Neural progenitor cell (in vitro differentiated cells): ENCODE measurements around the gene BTK. TPM values are rescaled to one million over a fixed set of nuclear protein-coding genes. Genes with fewer than 3 reads are reported as not detected.

ENCODE experiments used
- DNase-seq: peaks from one replicate; pipeline ENCODE4 v3.0.0-alpha.2; 2016; ENCODE audit warnings: low spot score
- H2AFZ ChIP-seq: fragments of 200-600 bp; sonication (generic); replicated peaks from 2 replicates; pipeline ENCODE4 v1.6.1; 2016; ENCODE audit warnings: antibody characterized with exemption
- H3F3A ChIP-seq: fragments of 200-600 bp; sonication (generic); 2 replicates; pipeline ENCODE4 v1.6.1; 2016; ENCODE audit warnings: antibody characterized with exemption, low read depth
- H3K27ac ChIP-seq: fragments of 200-600 bp; sonication (generic); 2 replicates; pipeline ENCODE4 v1.5.1; 2016; ENCODE audit warnings: mild to moderate bottlenecking
- H3K27me3 ChIP-seq: fragments of 200-600 bp; sonication (generic); 2 replicates; pipeline ENCODE4 v1.6.1; 2016; ENCODE audit warnings: mild to moderate bottlenecking, moderate library complexity
- H3K36me3 ChIP-seq: fragments of 200-600 bp; sonication (generic); 2 replicates; pipeline ENCODE4 v1.5.1; 2016
- H3K4me1 ChIP-seq: fragments of 200-600 bp; sonication (generic); 2 replicates; pipeline ENCODE4 v1.6.1; 2016; ENCODE audit warnings: mixed run types
- H3K4me2 ChIP-seq: fragments of 200-600 bp; sonication (generic); 2 replicates; pipeline ENCODE4 v1.6.1; 2016
- H3K4me3 ChIP-seq: fragments of 200-600 bp; sonication (generic); 2 replicates; pipeline ENCODE4 v1.5.1; 2016
- H3K79me2 ChIP-seq: fragments of 200-600 bp; sonication (generic); 2 replicates; pipeline ENCODE4 v1.6.1; 2016; ENCODE audit warnings: low read depth
- H3K9ac ChIP-seq: fragments of 200-600 bp; sonication (generic); 2 replicates; pipeline ENCODE4 v1.6.1; 2016
- H3K9me3 ChIP-seq: fragments of 200-600 bp; sonication (generic); 2 replicates; pipeline ENCODE4 v1.5.1; 2016; ENCODE audit warnings: low read depth
- H4K20me1 ChIP-seq: fragments of 200-600 bp; sonication (generic); 2 replicates; pipeline ENCODE4 v1.6.1; 2016; ENCODE audit warnings: low read depth
- H3K27ac Mint-ChIP-seq: 3 replicates; pipeline ENCODE4 v1.8.0; 2021; ENCODE audit warnings: mixed read lengths
- H3K27me3 Mint-ChIP-seq: 2 replicates; pipeline ENCODE4 v1.8.0; 2022; ENCODE audit warnings: low read depth, mild to moderate bottlenecking, inconsistent platforms, moderate library complexity, mixed read lengths; ENCODE audit not compliant: insufficient read depth
- H3K36me3 Mint-ChIP-seq: 3 replicates; pipeline ENCODE4 v1.8.0; 2021; ENCODE audit warnings: mixed read lengths
- H3K4me1 Mint-ChIP-seq: 3 replicates; pipeline ENCODE4 v1.8.0; 2021; ENCODE audit warnings: mixed read lengths
- H3K4me3 Mint-ChIP-seq: 3 replicates; pipeline ENCODE4 v1.8.0; 2021; ENCODE audit warnings: mild to moderate bottlenecking, moderate library complexity, mixed read lengths
- H3K9me3 Mint-ChIP-seq: 3 replicates; pipeline ENCODE4 v1.8.0; 2020; ENCODE audit warnings: mixed read lengths
- EZH2 ChIP-seq: fragments of 200-600 bp; sonication (generic); IDR thresholded peaks from 2 replicates; pipeline ENCODE4 v1.6.1; 2017; ENCODE audit warnings: antibody characterized with exemption, mild to moderate bottlenecking, moderate library complexity
- EZH2phosphoT487 ChIP-seq: fragments of 200-600 bp; sonication (generic); IDR thresholded peaks from 2 replicates; pipeline ENCODE4 v1.6.1; 2017; ENCODE audit warnings: antibody characterized with exemption
- total RNA-seq: library from RNA; depleted of rRNA; stranded (reverse); fragments of >200 nt; gene quantifications from 2 replicates; pipeline ENCODE4 v1.2.3, GENCODE V29; 2015; ENCODE audit warnings: low replicate concordance
- TF ChIP-seq, protein P1 (sequence below): fragments of 200-600 bp; sonication (generic); IDR thresholded peaks from 2 replicates; pipeline ENCODE4 v1.5.1; 2017; ENCODE audit warnings: antibody characterized with exemption, mild to moderate bottlenecking

The BTK gene
- total RNA-seq, 1 donor from 2014 or later: not detected

DNA sequence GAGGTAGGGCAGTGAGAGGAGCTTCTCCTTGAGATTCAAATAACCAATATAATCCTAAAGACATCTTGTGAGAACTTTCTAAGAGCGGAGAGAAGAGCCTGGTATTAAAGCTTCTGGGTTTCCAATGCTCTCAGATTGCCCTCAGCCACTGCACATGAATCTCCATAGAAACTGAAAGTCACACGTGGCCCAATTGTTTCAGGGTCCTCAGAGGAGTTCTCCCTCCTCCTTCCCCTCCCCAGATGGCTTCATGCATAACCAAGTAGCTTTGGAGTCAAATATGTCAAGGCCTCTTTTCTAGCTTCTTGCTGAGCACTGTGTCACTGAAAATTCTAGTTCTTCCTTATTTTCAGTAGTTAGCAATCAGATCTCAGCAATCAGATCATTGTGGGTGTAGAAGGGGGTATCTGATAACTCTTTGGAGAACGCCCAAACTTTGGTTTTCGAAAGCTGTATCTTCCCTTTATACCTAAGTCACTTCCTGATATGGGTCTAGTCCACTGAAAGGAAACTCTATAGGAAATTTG, 2.2 kb downstream of the BTK start:
- no peaks in the 10 kb centered on the region for H3K9me3 Mint-ChIP-seq
- DNase-seq: peak; percentile 11
- H3K9me3 ChIP-seq: no peaks in the 10 kb centered on the region
- TF ChIP-seq, protein P1, sequence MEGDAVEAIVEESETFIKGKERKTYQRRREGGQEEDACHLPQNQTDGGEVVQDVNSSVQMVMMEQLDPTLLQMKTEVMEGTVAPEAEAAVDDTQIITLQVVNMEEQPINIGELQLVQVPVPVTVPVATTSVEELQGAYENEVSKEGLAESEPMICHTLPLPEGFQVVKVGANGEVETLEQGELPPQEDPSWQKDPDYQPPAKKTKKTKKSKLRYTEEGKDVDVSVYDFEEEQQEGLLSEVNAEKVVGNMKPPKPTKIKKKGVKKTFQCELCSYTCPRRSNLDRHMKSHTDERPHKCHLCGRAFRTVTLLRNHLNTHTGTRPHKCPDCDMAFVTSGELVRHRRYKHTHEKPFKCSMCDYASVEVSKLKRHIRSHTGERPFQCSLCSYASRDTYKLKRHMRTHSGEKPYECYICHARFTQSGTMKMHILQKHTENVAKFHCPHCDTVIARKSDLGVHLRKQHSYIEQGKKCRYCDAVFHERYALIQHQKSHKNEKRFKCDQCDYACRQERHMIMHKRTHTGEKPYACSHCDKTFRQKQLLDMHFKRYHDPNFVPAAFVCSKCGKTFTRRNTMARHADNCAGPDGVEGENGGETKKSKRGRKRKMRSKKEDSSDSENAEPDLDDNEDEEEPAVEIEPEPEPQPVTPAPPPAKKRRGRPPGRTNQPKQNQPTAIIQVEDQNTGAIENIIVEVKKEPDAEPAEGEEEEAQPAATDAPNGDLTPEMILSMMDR: no peak
- TF ChIP-seq EZH2phosphoT487 (no peak), EZH2 (no peak)
- H3K4me3 Mint-ChIP-seq: no peak overlapping the region
- no peaks in the 10 kb centered on the region for H3K36me3 ChIP-seq
- no peaks in the 10 kb centered on the region for H3K79me2 ChIP-seq
- H3K4me1 ChIP-seq: no peaks in the 10 kb centered on the region
- H3K27me3 ChIP-seq: no peaks in the 10 kb centered on the region
- no peaks in the 10 kb centered on the region for H3K27me3 Mint-ChIP-seq
- H3K27ac ChIP-seq: no peak overlapping the region
- no peak overlapping the region for H3K9ac ChIP-seq
- no peak overlapping the region for H3K4me3 ChIP-seq
- H3K36me3 Mint-ChIP-seq: no peaks in the 10 kb centered on the region
- peaks cover 12% of the 10 kb centered on the region for H3K4me1 Mint-ChIP-seq
- H3K27ac Mint-ChIP-seq: no peak overlapping the region
- H3K4me2 ChIP-seq: no peak overlapping the region
- no peaks in the 10 kb centered on the region for H3F3A ChIP-seq
- no peak overlapping the region for H2AFZ ChIP-seq
- H4K20me1 ChIP-seq: no peaks in the 10 kb centered on the region

- no peak overlapping the region for H3K9ac ChIP-seq
- H4K20me1 ChIP-seq: no peaks in the 10 kb centered on the region
- no peak overlapping the region for H3K4me3 ChIP-seq
- no peaks in the 10 kb centered on the region for H3F3A ChIP-seq
- H2AFZ ChIP-seq: no peak overlapping the region
- H3K27me3 ChIP-seq: no peaks in the 10 kb centered on the region
- Mint-ChIP-seq H3K4me1 (no peaks in the 10 kb centered on the region), H3K27ac (no peak overlapping the region), H3K27me3 (no peaks in the 10 kb centered on the region), H3K4me3 (no peak overlapping the region), H3K9me3 (peaks cover 2% of the 10 kb centered on the region), H3K36me3 (no peaks in the 10 kb centered on the region)
- no peak overlapping the region for H3K27ac ChIP-seq
- no peaks in the 10 kb centered on the region for H3K36me3 ChIP-seq
- no peak overlapping the region for H3K4me2 ChIP-seq
- no peaks in the 10 kb centered on the region for H3K9me3 ChIP-seq
- H3K4me1 ChIP-seq: no peaks in the 10 kb centered on the region
- TF ChIP-seq EZH2 (no peak), EZH2phosphoT487 (no peak)
- TF ChIP-seq, protein P1: no peak
- H3K79me2 ChIP-seq: no peaks in the 10 kb centered on the region
- no peak for DNase-seq
Observed at GRCh38 chrX:101377547-101377946, 8.4 kb downstream of the BTK start.

- H3K9me3 Mint-ChIP-seq: peaks cover 3% of the 10 kb centered on the region
- H3K27ac ChIP-seq: no peak overlapping the region
- no peak overlapping the region for H2AFZ ChIP-seq
- H3K4me2 ChIP-seq: no peak overlapping the region
- H3F3A ChIP-seq: no peaks in the 10 kb centered on the region
- H3K27me3 ChIP-seq: no peaks in the 10 kb centered on the region
- H3K79me2 ChIP-seq: no peaks in the 10 kb centered on the region
- no peaks in the 10 kb centered on the region for H3K4me1 ChIP-seq
- no peaks in the 10 kb centered on the region for H3K4me1 Mint-ChIP-seq
- no peaks in the 10 kb centered on the region for H3K9me3 ChIP-seq
- DNase-seq: no peak
- H3K27me3 Mint-ChIP-seq: no peaks in the 10 kb centered on the region
- H3K36me3 ChIP-seq: no peaks in the 10 kb centered on the region
- H3K4me3 ChIP-seq: no peak overlapping the region
- TF ChIP-seq EZH2phosphoT487 (no peak), EZH2 (no peak)
- TF ChIP-seq, protein P1: no peak
- no peak overlapping the region for H3K27ac Mint-ChIP-seq
- H3K36me3 Mint-ChIP-seq: no peaks in the 10 kb centered on the region
- no peaks in the 10 kb centered on the region for H4K20me1 ChIP-seq
- no peak overlapping the region for H3K9ac ChIP-seq
- no peak overlapping the region for H3K4me3 Mint-ChIP-seq
Observed at GRCh38 chrX:101370888-101371504, 15.0 kb downstream of the BTK start.
